Endothelial cell (in vitro differentiated cells): ENCODE data around the gene PPP3CA. TPM values are rescaled to one million over a fixed set of nuclear protein-coding genes. Genes with fewer than 3 reads are reported as not detected.

Source experiments
- DNase-seq: peaks from one replicate; pipeline ENCODE4 v3.0.0; 2021; ENCODE audit warnings: low spot score
- H3K27ac Mint-ChIP-seq: one replicate; pipeline ENCODE4 v1.8.0; 2021; ENCODE audit warnings: mixed read lengths, inconsistent platforms; ENCODE audit not compliant: unreplicated experiment
- H3K27me3 Mint-ChIP-seq: one replicate; pipeline ENCODE4 v1.8.0; 2021; ENCODE audit warnings: mild to moderate bottlenecking, moderate library complexity, mixed read lengths, inconsistent platforms; ENCODE audit not compliant: unreplicated experiment
- H3K36me3 Mint-ChIP-seq: one replicate; pipeline ENCODE4 v1.8.0; 2021; ENCODE audit warnings: mild to moderate bottlenecking, low read depth, mixed read lengths, inconsistent platforms; ENCODE audit not compliant: unreplicated experiment
- H3K4me1 Mint-ChIP-seq: one replicate; pipeline ENCODE4 v1.8.0; 2021; ENCODE audit warnings: mild to moderate bottlenecking, mixed read lengths, inconsistent platforms; ENCODE audit not compliant: unreplicated experiment
- H3K4me3 Mint-ChIP-seq: one replicate; pipeline ENCODE4 v1.8.0; 2021; ENCODE audit warnings: mild to moderate bottlenecking, mixed read lengths, inconsistent platforms; ENCODE audit not compliant: unreplicated experiment
- H3K9me3 Mint-ChIP-seq: one replicate; pipeline ENCODE4 v1.8.0; 2021; ENCODE audit warnings: mixed read lengths, inconsistent platforms; ENCODE audit not compliant: unreplicated experiment
- total RNA-seq: library from RNA; stranded (reverse); fragmentation: NEBNext Ultra II Directional; extraction: Animal tissue kit (Norgen Biotek cat#: 25700); gene quantifications from one replicate; pipeline ENCODE4 v1.2.1, GENCODE V29; 2021; ENCODE audit not compliant: unreplicated experiment
- TF ChIP-seq, protein P1 (sequence below): fragments of 200-600 bp; sonication (generic); IDR thresholded peaks from one replicate; pipeline ENCODE4 v1.5.0; 2021; ENCODE audit warnings: antibody characterized with exemption; ENCODE audit not compliant: unreplicated experiment

Gene PPP3CA
- total RNA-seq, 1 donor from 2014 or later, result 60.5 TPM

DNA sequence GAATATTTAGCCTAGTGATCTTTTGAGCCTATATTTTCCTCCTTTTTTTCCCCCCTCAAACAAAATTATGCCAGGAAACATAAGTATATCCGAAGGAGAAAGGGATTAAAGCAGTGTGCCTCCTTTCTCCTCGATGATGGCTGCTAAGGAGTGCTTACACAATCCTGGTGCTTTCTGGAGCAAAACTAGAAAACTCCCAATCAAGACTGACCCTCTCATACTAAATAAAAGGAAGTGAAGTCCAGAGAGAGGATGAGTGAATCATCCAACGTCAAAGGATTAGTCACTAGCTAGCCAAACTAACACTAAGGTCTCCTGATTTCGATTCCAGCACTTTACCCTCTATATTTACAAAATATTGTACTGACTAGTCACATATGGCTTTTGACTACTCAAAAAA is 146.8 kb downstream of the PPP3CA start:
- Mint-ChIP-seq H3K27me3 (peaks cover 2% of the 10 kb centered on the region), H3K4me1 (peaks cover 9% of the 10 kb centered on the region), H3K27ac (no peak overlapping the region), H3K4me3 (no peak overlapping the region), H3K9me3 (no peaks in the 10 kb centered on the region), H3K36me3 (no peaks in the 10 kb centered on the region)
- TF ChIP-seq, protein P1, sequence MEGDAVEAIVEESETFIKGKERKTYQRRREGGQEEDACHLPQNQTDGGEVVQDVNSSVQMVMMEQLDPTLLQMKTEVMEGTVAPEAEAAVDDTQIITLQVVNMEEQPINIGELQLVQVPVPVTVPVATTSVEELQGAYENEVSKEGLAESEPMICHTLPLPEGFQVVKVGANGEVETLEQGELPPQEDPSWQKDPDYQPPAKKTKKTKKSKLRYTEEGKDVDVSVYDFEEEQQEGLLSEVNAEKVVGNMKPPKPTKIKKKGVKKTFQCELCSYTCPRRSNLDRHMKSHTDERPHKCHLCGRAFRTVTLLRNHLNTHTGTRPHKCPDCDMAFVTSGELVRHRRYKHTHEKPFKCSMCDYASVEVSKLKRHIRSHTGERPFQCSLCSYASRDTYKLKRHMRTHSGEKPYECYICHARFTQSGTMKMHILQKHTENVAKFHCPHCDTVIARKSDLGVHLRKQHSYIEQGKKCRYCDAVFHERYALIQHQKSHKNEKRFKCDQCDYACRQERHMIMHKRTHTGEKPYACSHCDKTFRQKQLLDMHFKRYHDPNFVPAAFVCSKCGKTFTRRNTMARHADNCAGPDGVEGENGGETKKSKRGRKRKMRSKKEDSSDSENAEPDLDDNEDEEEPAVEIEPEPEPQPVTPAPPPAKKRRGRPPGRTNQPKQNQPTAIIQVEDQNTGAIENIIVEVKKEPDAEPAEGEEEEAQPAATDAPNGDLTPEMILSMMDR, result no peak
- DNase-seq, result no peak

DNA sequence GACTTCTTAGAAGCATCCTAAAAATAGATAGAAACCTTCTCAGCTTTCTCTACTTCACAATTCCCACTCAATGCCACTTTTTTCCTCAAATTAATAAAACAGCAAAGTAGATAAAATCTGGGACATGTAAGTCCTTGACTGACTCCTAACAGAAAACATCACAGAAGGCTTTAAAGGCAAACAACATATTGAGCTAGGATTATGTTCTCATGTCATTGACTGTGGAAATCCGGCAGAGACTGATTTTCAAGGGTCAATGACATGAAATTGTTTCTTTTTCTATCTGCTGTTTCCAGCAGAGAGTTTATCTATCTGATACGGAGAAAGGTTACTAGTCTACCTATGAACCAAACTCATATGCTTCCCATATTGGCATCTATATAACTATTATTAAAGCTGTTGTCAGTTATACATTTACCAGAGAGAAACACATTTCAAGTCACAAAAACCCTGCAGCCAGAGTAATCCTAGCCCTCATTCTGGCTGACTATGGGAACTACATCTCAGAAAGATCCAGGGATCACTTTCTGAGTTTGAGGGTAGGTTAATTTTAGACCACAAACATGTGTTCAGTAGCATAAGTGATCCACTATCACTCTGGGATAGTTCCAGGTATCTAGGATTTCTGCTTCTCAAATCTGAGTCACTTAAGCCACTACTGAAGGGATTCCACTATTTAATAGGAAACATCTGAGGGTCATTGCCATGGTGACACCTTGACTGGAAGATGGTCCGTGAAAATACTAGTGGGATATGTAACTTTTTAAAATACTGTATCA is 147.6 kb downstream of the PPP3CA start:
- Mint-ChIP-seq H3K4me1 (peaks cover 9% of the 10 kb centered on the region), H3K9me3 (no peaks in the 10 kb centered on the region), H3K27ac (no peak overlapping the region), H3K4me3 (no peak overlapping the region), H3K27me3 (peaks cover 2% of the 10 kb centered on the region), H3K36me3 (no peaks in the 10 kb centered on the region)
- TF ChIP-seq, protein P1, result no peak
- no peak for DNase-seq

DNA sequence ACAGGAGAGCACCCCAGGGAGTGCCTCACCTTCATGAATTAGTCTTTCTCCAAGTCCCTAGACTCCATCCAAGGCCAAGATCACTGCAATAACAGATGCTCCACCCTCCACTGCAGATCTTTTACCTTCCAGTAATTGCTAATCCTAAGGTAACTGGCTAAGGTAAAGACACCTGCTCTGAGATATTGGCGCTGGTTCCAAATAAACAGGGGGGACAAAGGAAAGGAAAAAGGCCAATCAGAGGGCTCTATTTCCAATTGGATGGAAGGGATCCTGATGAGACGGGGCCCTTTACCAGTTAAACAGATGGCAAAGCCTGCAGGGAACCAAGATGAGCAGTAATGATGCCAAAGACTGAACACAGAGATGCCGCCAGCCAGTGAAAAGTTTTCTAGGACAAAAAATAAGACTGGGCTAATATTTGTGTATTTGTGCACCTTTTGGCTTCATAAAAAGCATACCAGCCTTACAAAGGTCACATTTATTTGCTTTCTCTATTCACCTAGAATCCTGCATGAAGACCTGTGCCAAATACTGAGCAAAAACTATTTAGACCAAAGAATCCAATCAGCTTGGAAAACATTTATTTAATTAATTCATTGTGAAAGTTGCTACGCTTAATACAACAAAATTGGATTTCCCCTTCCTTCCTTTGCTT is 148.5 kb downstream of the PPP3CA start:
- TF ChIP-seq, protein P1, result no peak
- no peaks in the 10 kb centered on the region for H3K36me3 Mint-ChIP-seq
- peaks cover 2% of the 10 kb centered on the region for H3K27me3 Mint-ChIP-seq
- H3K4me3 Mint-ChIP-seq, result no peak overlapping the region
- H3K9me3 Mint-ChIP-seq, result no peaks in the 10 kb centered on the region
- no peak for DNase-seq
- H3K27ac Mint-ChIP-seq, result no peak overlapping the region
- peaks cover 9% of the 10 kb centered on the region for H3K4me1 Mint-ChIP-seq

DNA sequence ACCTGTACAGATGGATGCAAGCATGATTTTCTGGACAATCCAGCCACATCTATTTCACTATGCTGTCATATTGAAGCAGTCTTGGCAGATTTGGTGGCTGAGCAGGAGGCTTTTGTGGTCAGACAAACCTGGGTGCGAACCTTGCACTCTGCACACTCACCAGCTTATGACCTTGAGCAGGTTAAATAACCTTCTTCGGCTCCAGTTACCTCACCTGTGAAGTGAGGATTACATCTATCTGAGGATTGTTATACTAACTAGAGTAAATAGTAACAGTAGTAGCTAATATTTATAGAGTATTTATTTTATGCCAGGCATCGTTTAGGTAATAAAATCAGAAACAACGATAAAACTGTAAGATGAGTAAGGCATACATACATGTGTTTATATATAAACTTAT is 150.0 kb downstream of the PPP3CA start:
- H3K36me3 Mint-ChIP-seq, result no peaks in the 10 kb centered on the region
- H3K4me1 Mint-ChIP-seq, result peaks cover 13% of the 10 kb centered on the region
- H3K27ac Mint-ChIP-seq, result no peak overlapping the region
- H3K4me3 Mint-ChIP-seq, result no peak overlapping the region
- TF ChIP-seq, protein P1, result no peak
- DNase-seq, result no peak
- H3K27me3 Mint-ChIP-seq, result peaks cover 4% of the 10 kb centered on the region
- no peaks in the 10 kb centered on the region for H3K9me3 Mint-ChIP-seq

DNA sequence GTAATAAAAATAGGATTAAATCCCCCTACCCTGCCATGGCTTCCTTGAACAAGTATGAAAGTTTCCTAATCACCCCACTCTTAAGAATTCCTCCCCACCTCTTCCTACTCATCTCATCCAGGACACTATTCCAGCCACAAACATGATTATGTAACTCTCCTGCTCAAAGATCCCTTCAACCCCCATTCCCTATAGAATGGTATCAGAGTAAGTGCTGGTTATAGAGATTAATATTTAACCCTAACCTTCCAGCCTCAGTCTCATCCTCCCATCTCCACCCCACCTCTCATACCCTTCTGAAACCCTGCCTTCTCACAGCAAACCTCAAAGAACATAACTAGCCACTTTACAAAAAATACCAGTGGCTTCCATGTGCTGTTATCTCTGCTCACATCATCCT is 155.1 kb downstream of the PPP3CA start:
- H3K9me3 Mint-ChIP-seq, result no peaks in the 10 kb centered on the region
- peaks cover 3% of the 10 kb centered on the region for H3K27me3 Mint-ChIP-seq
- DNase-seq, result no peak
- H3K4me1 Mint-ChIP-seq, result peaks cover 22% of the 10 kb centered on the region
- H3K4me3 Mint-ChIP-seq, result no peak overlapping the region
- H3K27ac Mint-ChIP-seq, result peak overlapping the region; percentile 82
- H3K36me3 Mint-ChIP-seq, result no peaks in the 10 kb centered on the region
- TF ChIP-seq, protein P1, result no peak
